Keratinocyte (primary cell): ENCODE results near the gene SLC23A2. TPM values are rescaled to one million over a fixed set of nuclear protein-coding genes. Genes with fewer than 3 reads are reported as not detected.

ENCODE experiments used
- DNase-seq: peaks from one replicate; pipeline ENCODE4 v3.0.0-alpha.2; 2011; ENCODE audit warnings: low read depth, missing footprints, low spot score
- FAIRE-seq: peaks from 2 replicates; lab custom pipeline; 2011; peaks lifted over from hg19 to GRCh38; lab: Jason Lieb, UNC
- H2AFZ ChIP-seq: 2 replicates; pipeline ENCODE4 v1.6.0; 2012; ENCODE audit warnings: low read length, control low read depth, inconsistent platforms; ENCODE audit not compliant: control insufficient read depth
- H3K27ac ChIP-seq: 2 replicates; pipeline ENCODE4 v1.5.1; 2011; ENCODE audit warnings: low read length; ENCODE audit not compliant: control insufficient read depth, insufficient read depth
- H3K27me3 ChIP-seq: 3 replicates; pipeline ENCODE4 v1.6.0; 2011; ENCODE audit warnings: low read length; ENCODE audit not compliant: control insufficient read depth, insufficient read depth; ENCODE audit errors: extremely low read depth
- H3K36me3 ChIP-seq, 2 experiments: 2 replicates in 1 of 2; 3 replicates in 1 of 2; pipeline ENCODE4 v1.5.1; 2011; ENCODE audit warnings: low read length in 2 of 2, mild to moderate bottlenecking in 1 of 2; ENCODE audit not compliant: control insufficient read depth in 2 of 2, insufficient read depth in 2 of 2; ENCODE audit errors: extremely low read depth in 1 of 2
- H3K4me1 ChIP-seq: 3 replicates; pipeline ENCODE4 v1.5.1; 2011; ENCODE audit warnings: low read length; ENCODE audit not compliant: control insufficient read depth, insufficient read depth; ENCODE audit errors: extremely low read depth
- H3K4me2 ChIP-seq: 3 replicates; pipeline ENCODE4 v1.6.0; 2011; ENCODE audit warnings: low read depth, low read length; ENCODE audit not compliant: control insufficient read depth, insufficient read depth; ENCODE audit errors: extremely low read depth
- H3K4me3 ChIP-seq, 3 experiments: fragments of 200-600 bp in 1 of 3; sonication (generic) in 1 of 3; 2 replicates in 2 of 3; 3 replicates in 1 of 3; pipeline ENCODE4 v1.5.1; 2011 to 2016; ENCODE audit warnings: low read length in 3 of 3, mild to moderate bottlenecking in 3 of 3, control low read depth in 2 of 3, inconsistent platforms in 1 of 3, low read depth in 1 of 3, mixed read lengths in 1 of 3, mixed run types in 1 of 3, moderate library complexity in 1 of 3; ENCODE audit not compliant: control insufficient read depth in 2 of 3, insufficient read depth in 2 of 3; ENCODE audit errors: extremely low read depth in 1 of 3
- H3K79me2 ChIP-seq: 2 replicates; pipeline ENCODE4 v1.6.0; 2012; ENCODE audit warnings: low read length; ENCODE audit not compliant: control insufficient read depth, insufficient read depth
- H3K9ac ChIP-seq: 3 replicates; pipeline ENCODE4 v1.6.0; 2011; ENCODE audit warnings: low read length; ENCODE audit not compliant: control insufficient read depth, insufficient read depth; ENCODE audit errors: extremely low read depth
- H3K9me1 ChIP-seq: 3 replicates; pipeline ENCODE4 v1.6.0; 2011; ENCODE audit warnings: low read length; ENCODE audit not compliant: control insufficient read depth, insufficient read depth; ENCODE audit errors: extremely low read depth
- H3K9me3 ChIP-seq: 2 replicates; pipeline ENCODE4 v1.5.1; 2012; ENCODE audit warnings: low read depth, low read length; ENCODE audit not compliant: control insufficient read depth
- H4K20me1 ChIP-seq: 3 replicates; pipeline ENCODE4 v1.6.0; 2011; ENCODE audit warnings: low read length; ENCODE audit not compliant: control insufficient read depth, insufficient read depth; ENCODE audit errors: extremely low read depth
- EZH2 ChIP-seq: IDR thresholded peaks from one replicate; pipeline ENCODE4 v1.6.1; 2012; ENCODE audit warnings: inconsistent platforms, mild to moderate bottlenecking, low read length, moderate library complexity
- dilution Hi-C: fragments of 300-500 bp; cut with MboI; formaldehyde crosslinking; loops from one replicate; pipeline ENCODE4 v1.7.0; 2020; ENCODE audit warnings: low sequenced_read_pairs; ENCODE audit not compliant: extremely low pct_ligation_motif_present
- polyA plus RNA-seq, 5 experiments: library from polyadenylated mRNA; depleted of rRNA in 3 of 5; stranded (reverse) in 3 of 5; stranded (forward) in 1 of 5; unstranded in 1 of 5; fragments of >200 nt; gene quantifications; 1 replicate in 1 of 5; 2 replicates in 3 of 5; 3 replicates in 1 of 5; pipeline versions ENCODE4 v1.2.1 to v1.2.3, GENCODE V29; 2011 to 2012; ENCODE audit warnings: missing spikeins in 2 of 5, low read depth in 1 of 5, low replicate concordance in 1 of 5
- TF ChIP-seq, protein P1 (sequence below), 3 experiments: IDR thresholded peaks in 1 of 3; conservative IDR thresholded peaks in 1 of 3; optimal IDR thresholded peaks in 1 of 3; 2 replicates in 2 of 3; 3 replicates in 1 of 3; pipeline versions ENCODE3 to v1.5.1; 2011; ENCODE audit warnings: low read length in 3 of 3, mild to moderate bottlenecking in 3 of 3, moderate library complexity in 2 of 3, control low read depth in 1 of 3, inconsistent platforms in 1 of 3; ENCODE audit not compliant: insufficient read depth in 2 of 3; ENCODE audit errors: extremely low read depth in 1 of 3

The SLC23A2 gene
- polyA plus RNA-seq, 1 donor (not counting 4 experiments of a cell fraction or from before 2014, with no cell fraction given), result 13.4 TPM

DNA sequence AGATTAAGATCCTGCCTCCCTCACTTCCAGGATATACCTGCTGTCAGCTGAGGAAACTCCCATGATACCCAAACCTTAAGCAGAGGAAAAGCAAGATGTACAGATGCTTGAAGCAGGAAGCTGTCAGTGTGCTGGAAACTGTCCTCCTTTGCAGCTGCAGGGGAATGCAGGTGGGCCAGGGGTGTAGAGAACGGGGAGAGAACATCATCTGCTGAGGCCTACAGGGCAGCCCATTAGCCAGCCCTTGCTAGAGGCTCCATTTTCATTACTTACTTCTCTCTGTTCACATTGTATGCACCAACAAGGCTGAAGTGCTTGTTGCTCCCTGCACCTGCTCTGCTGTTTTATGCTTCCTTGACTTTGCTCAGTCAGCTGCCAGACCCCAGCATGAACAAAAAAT, 160.5 kb downstream of the SLC23A2 start:
- Histone ChIP-seq H3K4me3 (no peak overlapping the region), H3K9me1 (no peaks in the 10 kb centered on the region), H3K4me2 (no peak overlapping the region), H2AFZ (no peak overlapping the region), H3K9me3 (no peaks in the 10 kb centered on the region), H3K27ac (no peak overlapping the region), H3K79me2 (no peaks in the 10 kb centered on the region), H4K20me1 (no peaks in the 10 kb centered on the region), H3K9ac (no peak overlapping the region), H3K4me1 (no peaks in the 10 kb centered on the region), H3K36me3 (no peaks in the 10 kb centered on the region), H3K27me3 (no peaks in the 10 kb centered on the region)
- DNase-seq, result no peak
- no peak for FAIRE-seq
- TF ChIP-seq, protein P1, sequence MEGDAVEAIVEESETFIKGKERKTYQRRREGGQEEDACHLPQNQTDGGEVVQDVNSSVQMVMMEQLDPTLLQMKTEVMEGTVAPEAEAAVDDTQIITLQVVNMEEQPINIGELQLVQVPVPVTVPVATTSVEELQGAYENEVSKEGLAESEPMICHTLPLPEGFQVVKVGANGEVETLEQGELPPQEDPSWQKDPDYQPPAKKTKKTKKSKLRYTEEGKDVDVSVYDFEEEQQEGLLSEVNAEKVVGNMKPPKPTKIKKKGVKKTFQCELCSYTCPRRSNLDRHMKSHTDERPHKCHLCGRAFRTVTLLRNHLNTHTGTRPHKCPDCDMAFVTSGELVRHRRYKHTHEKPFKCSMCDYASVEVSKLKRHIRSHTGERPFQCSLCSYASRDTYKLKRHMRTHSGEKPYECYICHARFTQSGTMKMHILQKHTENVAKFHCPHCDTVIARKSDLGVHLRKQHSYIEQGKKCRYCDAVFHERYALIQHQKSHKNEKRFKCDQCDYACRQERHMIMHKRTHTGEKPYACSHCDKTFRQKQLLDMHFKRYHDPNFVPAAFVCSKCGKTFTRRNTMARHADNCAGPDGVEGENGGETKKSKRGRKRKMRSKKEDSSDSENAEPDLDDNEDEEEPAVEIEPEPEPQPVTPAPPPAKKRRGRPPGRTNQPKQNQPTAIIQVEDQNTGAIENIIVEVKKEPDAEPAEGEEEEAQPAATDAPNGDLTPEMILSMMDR (optimal IDR thresholded peaks at IDR 0.05 in 1 of 3, IDR thresholded peaks at IDR 0.05 in 1 of 3, conservative IDR thresholded peaks at IDR 0.05 in 1 of 3; ENCODE audit: extremely low read depth in 1 of 3, insufficient read depth in 2 of 3, low read length in 3 of 3), result no peak
- no peak for TF ChIP-seq EZH2
- dilution Hi-C loops, result no loop called here

DNA sequence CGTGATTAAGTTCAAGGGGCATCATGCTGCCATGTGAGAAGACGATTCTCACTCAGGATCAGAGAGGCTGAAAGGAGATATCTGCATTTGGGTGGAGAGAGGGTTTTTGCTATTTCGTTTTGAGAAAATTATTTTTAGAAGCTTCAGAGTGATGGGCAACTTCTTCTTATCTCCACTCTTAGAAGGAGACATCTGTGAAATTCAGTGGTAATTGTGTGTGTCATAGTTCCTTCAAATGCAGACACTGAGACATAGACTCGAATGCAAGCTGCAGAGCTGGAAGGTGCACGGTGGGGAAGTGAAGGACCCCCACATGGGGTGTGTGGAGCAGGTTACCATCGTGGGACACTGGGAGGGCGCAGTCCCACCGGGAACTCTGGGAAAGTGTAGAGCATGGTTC, 162.8 kb downstream of the SLC23A2 start:
- no peak for DNase-seq
- H3K4me3 ChIP-seq, result no peak overlapping the region
- no peak for FAIRE-seq
- H3K9me3 ChIP-seq, result no peaks in the 10 kb centered on the region
- no peak overlapping the region for H3K9ac ChIP-seq
- H4K20me1 ChIP-seq, result no peaks in the 10 kb centered on the region
- H3K36me3 ChIP-seq, result no peaks in the 10 kb centered on the region
- H3K27me3 ChIP-seq, result no peaks in the 10 kb centered on the region
- no peak for TF ChIP-seq EZH2
- TF ChIP-seq, protein P1 (optimal IDR thresholded peaks at IDR 0.05 in 1 of 3, IDR thresholded peaks at IDR 0.05 in 1 of 3, conservative IDR thresholded peaks at IDR 0.05 in 1 of 3; ENCODE audit: extremely low read depth in 1 of 3, insufficient read depth in 2 of 3, low read length in 3 of 3), result no peak
- H3K4me1 ChIP-seq, result no peaks in the 10 kb centered on the region
- H3K4me2 ChIP-seq, result no peak overlapping the region
- no peak overlapping the region for H3K27ac ChIP-seq
- dilution Hi-C loops, result no loop called here
- H2AFZ ChIP-seq, result no peak overlapping the region
- no peaks in the 10 kb centered on the region for H3K9me1 ChIP-seq
- H3K79me2 ChIP-seq, result no peaks in the 10 kb centered on the region
